NCI-H146 (cell line): ENCODE data around the gene CATSPER4.
A peak's percentile ranks its signal among the peaks of the same experiment; 100 is the strongest.

ENCODE experiments used
- DNase-seq: peaks from one replicate; lab custom pipeline; 2025; lab: John Stamatoyannopoulos, UW

CATSPER4 gene

DNA sequence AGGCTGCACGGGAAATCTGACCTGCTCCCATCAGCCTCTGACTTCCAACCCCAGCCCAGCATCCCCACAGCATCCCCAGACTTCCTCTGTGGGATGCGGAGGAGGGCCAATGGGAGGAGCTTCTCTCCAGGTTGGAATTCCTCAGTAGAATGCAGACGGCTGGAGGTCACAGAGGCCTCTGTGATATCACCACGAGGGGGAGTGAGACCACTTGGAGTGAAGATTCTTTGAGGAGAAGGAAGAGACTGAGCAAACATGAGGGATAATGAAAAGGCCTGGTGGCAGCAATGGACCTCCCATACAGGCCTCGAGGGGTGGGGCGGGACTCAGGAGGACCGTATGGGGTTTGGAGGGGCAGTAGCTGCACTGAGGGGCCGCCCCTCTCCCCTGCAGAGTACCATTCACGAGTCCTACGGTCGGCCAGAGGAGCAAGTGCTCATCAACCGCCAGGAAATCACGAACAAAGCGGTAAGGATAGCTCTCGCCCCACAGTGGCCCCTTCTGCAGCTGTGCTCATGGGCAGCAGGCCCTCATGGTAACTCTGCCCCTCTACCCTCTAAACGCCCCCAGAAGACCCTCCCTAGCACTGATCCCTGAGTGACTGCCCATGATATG is at the start of gene CATSPER4:
TSS of gene CATSPER4 (plus strand) at position 230 of the 615 bp plus-strand sequence. CDS start at position 256, 26 bp downstream.
- DNase-seq: peak; percentile 38

DNA sequence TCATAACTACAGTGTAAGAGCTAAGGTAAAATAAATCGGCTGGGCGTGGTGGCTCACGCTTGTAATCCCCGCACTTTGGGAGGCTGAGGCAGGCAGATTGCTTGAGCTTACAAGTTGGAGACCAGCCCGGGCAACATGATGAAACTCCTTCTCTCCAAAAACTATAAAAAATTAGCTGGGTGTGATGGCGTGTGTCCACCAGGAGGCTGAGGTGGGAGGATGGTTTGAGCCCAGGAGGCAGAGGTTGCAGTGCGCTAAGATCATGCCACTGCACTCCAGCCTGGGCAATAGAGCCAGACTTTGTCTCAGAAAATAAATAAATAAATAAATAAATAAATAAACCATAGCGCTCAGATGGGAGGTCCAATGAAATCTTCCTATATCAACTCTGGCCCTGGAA is 48.2 kb upstream of the CATSPER4 start:
- no peak for DNase-seq

DNA sequence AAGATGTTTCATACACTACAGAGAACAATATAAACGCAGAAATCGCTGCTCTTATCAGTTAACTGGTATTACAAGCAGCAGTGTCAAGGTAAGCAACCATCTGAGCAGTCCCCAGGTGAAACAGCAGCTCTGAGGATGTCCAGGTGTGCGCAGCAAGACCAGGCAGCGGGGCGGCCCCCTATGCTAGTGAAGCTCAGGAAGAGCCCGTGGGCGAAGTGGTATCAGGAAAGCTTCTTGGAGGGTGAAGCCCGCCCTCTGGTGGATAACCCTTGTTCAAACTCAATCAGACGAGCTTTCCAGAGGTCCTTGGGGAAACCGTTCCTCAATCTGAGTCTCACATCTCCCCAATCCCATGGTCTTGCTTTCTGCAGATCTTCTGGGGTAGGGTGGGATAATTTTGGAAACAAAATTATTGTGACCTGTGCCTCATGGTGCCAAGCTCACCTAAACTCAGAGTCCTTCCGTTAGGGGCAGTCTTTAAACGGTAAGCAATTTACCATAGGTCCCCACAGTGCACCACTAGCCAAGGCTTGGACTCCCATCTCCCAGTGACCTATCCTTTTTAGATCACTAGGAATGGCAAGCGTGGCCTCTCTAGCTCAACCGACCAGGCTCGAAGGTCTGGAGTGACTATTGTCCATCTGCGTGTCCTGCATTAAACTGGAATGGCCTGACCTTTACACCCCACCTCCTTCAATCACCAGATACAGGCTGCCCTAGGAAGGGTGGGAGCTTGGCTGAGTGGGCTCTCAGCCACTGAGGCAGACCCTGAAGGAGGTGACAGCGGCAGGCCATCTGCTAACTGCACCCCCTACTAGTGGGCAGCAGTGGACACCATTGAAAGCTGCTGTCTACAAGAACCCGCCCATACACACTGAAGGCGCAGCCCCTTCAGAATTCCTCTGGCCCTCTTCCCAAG is 45.1 kb upstream of the CATSPER4 start:
- peak; percentile 89 for DNase-seq

- DNase-seq: no peak
Observed at GRCh38 chr1:26145960-26146294, 44.5 kb upstream of the CATSPER4 start.

DNA sequence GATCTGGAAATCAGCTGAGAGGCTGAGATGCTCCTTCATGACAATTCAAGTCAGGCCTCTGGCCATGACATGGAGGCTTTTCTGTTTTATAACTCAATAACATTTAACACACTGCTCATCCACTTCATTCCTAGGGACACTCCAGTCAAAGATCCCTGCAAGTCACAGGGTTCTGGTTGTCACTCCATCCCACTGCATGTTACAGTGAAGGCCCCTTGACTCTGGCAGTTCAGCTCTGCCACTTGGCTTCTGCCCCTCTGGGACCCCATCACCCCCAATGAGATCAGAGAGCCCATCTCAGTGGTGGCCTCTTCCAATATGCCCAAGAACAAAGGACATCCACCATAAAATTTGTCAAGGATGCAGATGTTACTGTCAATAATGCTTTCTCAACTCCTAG is 41.5 kb upstream of the CATSPER4 start:
- no peak for DNase-seq

DNA sequence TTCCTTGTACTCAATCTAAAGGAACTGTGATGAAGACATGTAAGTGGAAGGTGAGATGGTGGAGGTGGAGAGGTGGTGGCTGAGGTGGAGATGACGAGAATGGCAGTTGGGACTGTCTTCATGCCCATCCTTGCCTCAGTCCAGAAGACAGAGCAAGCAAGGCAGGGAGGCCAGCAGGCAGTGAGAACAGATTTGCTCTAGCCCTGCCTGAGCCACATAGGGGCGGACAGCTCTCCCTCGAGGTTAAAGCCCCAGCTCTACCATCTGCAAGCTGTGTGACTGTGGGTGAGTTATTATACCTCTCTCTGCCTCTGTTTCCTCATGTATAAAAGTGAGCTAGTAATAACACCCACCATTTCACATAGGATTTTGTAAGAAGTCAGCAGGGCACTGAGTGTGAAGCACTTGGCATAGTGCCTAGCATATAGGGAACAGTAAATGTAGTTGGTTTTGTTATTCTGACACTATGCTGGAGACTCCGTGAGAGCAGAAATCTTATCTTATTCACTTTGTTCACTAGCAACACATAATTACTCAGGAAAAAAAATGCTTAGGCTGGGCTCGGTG is 36.4 kb upstream of the CATSPER4 start:
- DNase-seq: no peak

- DNase-seq: no peak
Observed at GRCh38 chr1:26154750-26155149, 35.7 kb upstream of the CATSPER4 start.

DNA sequence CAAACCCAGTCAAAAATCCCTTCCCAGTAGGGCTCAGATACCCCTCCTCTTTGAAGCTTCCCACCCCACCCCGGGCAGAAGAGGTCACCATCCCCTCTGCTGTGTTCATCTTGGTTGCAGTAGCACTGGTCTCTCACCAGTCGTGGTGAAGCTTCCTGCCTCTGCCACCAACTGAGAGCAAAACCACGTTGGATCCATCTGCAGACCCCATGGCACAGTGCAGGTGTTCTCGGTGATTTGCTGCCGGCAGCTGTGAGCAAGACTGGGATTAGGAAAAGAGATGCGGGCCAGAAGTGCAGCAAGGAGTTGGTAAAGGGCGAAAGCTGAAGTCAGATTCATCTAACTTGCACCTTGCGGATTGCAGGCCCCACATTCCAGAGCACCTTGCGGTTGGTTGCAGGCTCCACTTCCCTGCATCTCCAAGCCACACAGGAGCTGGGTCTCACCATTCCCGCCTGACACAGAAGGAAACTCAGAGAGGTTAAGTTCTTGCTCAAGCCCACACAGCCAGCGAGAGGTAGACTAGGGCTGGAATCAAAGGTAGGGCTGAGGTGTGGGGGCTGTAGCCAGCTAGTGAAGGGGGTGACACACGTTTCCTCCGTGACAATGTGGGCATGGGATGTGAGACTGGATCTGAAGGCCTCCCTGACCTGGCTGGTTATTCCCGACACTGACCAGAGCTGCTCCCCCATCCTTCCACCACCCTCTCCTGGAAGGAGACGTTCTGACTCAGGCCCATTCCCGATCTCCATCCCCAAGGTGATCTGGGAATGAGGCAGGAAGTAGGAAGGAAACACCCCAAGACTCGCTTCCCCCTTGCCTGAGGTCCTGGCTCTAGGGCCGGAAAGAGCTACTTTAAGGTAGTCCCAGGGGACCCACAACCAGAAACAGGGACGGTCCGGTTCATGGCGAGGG is 34.8 kb upstream of the CATSPER4 start:
- DNase-seq: no peak

- DNase-seq: no peak
Observed at GRCh38 chr1:26156285-26157038, 33.9 kb upstream of the CATSPER4 start.

GRCh38 chr1:26158271-26158907 is 32.0 kb upstream of the CATSPER4 start:
- DNase-seq: no peak

- no peak for DNase-seq
Observed at GRCh38 chr1:26158908-26159742, 31.3 kb upstream of the CATSPER4 start, which contains the start of gene FAM110D. TSS of gene FAM110D (plus strand) at chr1:26159079. CDS start at chr1:26161292, 2,213 bp downstream.

DNA sequence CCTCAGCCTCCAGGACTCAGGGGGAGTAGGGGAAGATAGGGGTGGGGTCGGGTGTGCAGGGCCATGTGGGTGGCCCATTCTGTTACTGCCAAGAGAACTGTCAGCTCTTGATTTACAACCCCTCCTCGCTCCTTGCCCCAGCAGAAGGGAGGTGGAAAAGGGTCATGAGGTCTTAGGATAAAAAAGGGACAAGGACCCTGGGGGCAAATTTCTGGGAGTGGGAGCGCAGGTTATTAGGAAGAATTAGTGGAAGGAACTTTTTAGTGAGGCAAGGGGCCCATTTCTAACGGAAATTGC is 30.7 kb upstream of the CATSPER4 start:
- no peak for DNase-seq

GRCh38 chr1:26160527-26161414 is 29.6 kb upstream of the CATSPER4 start:
- peak; percentile 10 for DNase-seq

GRCh38 chr1:26161415-26162219 is 28.8 kb upstream of the CATSPER4 start:
- peak; percentile 56 for DNase-seq

- DNase-seq: peak; percentile 34
Observed at GRCh38 chr1:26162220-26162709, 28.1 kb upstream of the CATSPER4 start.

GRCh38 chr1:26163684-26164035 is 26.7 kb upstream of the CATSPER4 start:
- DNase-seq: no peak

DNA sequence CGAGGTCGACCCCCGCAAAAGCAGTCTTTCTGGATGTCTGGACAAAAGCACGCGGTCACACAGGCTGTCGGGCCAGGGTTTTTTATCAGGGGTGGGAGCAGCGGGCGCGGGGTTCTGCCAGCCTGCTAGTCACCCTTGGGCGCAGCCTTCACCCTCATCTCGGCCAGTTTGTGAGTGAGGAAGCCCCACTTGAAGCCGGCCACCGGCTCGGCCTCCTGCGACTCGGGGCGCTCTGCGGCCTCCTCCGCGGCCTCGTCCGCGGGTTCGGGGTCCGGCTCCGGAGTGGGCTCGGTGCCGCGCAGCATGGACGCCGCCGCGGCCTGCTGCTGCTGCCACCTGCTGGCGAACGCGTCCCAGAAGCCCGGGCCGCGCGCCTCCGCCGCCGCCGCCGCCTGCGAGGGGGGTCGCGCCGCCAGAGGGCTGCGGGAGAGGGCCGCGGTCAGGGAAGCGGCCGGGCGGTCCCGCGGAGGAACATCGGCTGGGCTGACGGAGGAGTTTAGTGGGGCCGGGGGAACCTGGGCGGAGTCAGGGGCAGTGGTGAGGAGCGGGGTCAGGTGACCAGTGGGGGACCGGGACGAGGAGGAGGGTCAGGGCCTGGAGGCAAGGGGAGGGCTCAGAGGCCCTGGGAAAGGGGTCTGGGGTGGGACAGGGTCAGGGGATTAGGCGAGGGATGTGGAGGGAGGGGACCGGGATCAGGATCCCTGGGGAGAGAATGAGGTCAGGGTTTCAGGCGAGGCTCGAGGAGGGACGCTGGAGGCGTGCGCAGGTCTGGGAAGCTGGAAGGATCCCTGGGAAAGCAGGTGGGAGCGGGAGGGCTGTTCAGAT is 26.2 kb upstream of the CATSPER4 start:
- DNase-seq: peak; percentile 20
